G401 (cell line): ENCODE results near the gene EIF2S2. TPM values are rescaled to one million over a fixed set of nuclear protein-coding genes. Genes with fewer than 3 reads are reported as not detected.
"Not testable (repeated sequence)": the region's sequence is repeated elsewhere in the genome, so short reads cannot be mapped to it uniquely, and the experiment has no call there.

Source experiments
- DNase-seq: peaks from one replicate; pipeline ENCODE4 v3.0.0-alpha.2; 2015; ENCODE audit warnings: low spot score
- in situ Hi-C: cut with HindIII; loops from 2 replicates; pipeline ENCODE4 v1.10.0; 2016; ENCODE audit warnings: low sequenced_read_pairs, mixed read lengths
- total RNA-seq: library from RNA; depleted of rRNA; stranded (reverse); fragments of >200 nt; shearing (Covaris generic); gene quantifications from 2 replicates; pipeline ENCODE4 v1.2.3, GENCODE V29; 2014; rRNA removed

Gene EIF2S2
- 158 and 221 TPM in 2 replicates for total RNA-seq

GRCh38 chr20:34111702-34112599 lies at the start of gene EIF2S2:
Gene EIF2S2, minus strand, starts transcription at chr20:34112243. Its CDS starts 133 bp downstream, at chr20:34112110.
- DNase-seq = peak; percentile 97
- in situ Hi-C loops = no loop called here

- in situ Hi-C loops, DNase-seq: not testable (repeated sequence)
Measured at GRCh38 chr20:34157697-34158096, 45.7 kb upstream of the EIF2S2 start.

GRCh38 chr20:34155836-34156235 lies 43.8 kb upstream of the EIF2S2 start:
- in situ Hi-C loops = no loop called here

GRCh38 chr20:34153169-34153568 lies 41.1 kb upstream of the EIF2S2 start:
- DNase-seq, in situ Hi-C loops: not testable (repeated sequence)

More at GRCh38 chr20:34155836-34156235, 43.8 kb upstream of the EIF2S2 start:
- no peak for DNase-seq

GRCh38 chr20:34152073-34152472 lies 40.0 kb upstream of the EIF2S2 start:
- in situ Hi-C loops, DNase-seq: not testable (repeated sequence)

GRCh38 chr20:34150306-34151000 lies 38.4 kb upstream of the EIF2S2 start:
- in situ Hi-C loops = no loop called here
- no peak for DNase-seq

- DNase-seq = no peak
- in situ Hi-C loops = no loop called here
Measured at GRCh38 chr20:34145280-34145819, 33.3 kb upstream of the EIF2S2 start.

- no peak for DNase-seq
- in situ Hi-C loops = no loop called here
Measured at GRCh38 chr20:34143951-34144350, 31.9 kb upstream of the EIF2S2 start.

GRCh38 chr20:34142121-34142520 lies 30.1 kb upstream of the EIF2S2 start:
- no peak for DNase-seq
- in situ Hi-C loops = no loop called here

GRCh38 chr20:34141293-34141692 lies 29.2 kb upstream of the EIF2S2 start:
- in situ Hi-C loops = no loop called here
- no peak for DNase-seq

GRCh38 chr20:34135525-34136275 lies 23.7 kb upstream of the EIF2S2 start:
- in situ Hi-C loops, DNase-seq: not testable (repeated sequence)

- DNase-seq, in situ Hi-C loops: not testable (repeated sequence)
Measured at GRCh38 chr20:34133365-34133860, 21.4 kb upstream of the EIF2S2 start.

- in situ Hi-C loops, DNase-seq: not testable (repeated sequence)
Measured at GRCh38 chr20:34132943-34133342, 20.9 kb upstream of the EIF2S2 start.

GRCh38 chr20:34132491-34132890 lies 20.4 kb upstream of the EIF2S2 start:
- DNase-seq, in situ Hi-C loops: not testable (repeated sequence)

GRCh38 chr20:34131491-34131890 lies 19.4 kb upstream of the EIF2S2 start:
- in situ Hi-C loops = no loop called here
- DNase-seq = no peak

GRCh38 chr20:34129518-34130162 lies 17.6 kb upstream of the EIF2S2 start:
- peak; percentile 87 for DNase-seq
- in situ Hi-C loops = no loop called here

GRCh38 chr20:34127792-34128191 lies 15.7 kb upstream of the EIF2S2 start:
- no peak for DNase-seq
- in situ Hi-C loops = no loop called here

- in situ Hi-C loops = no loop called here
Measured at GRCh38 chr20:34124469-34125249, 12.6 kb upstream of the EIF2S2 start.

More at GRCh38 chr20:34124469-34125249, 12.6 kb upstream of the EIF2S2 start:
- no peak for DNase-seq
